ENCODE measurements around the gene BRAT1. TPM values are rescaled to one million over a fixed set of nuclear protein-coding genes. Genes with fewer than 3 reads are reported as not detected.

BRAT1 gene
- total and polyA plus RNA-seq, 2 experiments from 2014 or later, result 32.5 to 76.8 TPM

- Mint-ChIP-seq H3K27ac (no peak overlapping the region), H3K4me3 (no peak overlapping the region), H3K9me3 (no peaks in the 10 kb centered on the region), H3K4me1 (peaks cover 18% of the 10 kb centered on the region), H3K27me3 (ENCODE audit: insufficient read depth, low read depth, poor library complexity) (peaks cover 14% of the 10 kb centered on the region), H3K36me3 (ENCODE audit: low read depth) (no peaks in the 10 kb centered on the region)
- Histone ChIP-seq H3K79me2 (replicated peaks; ENCODE audit: insufficient read depth) (no peaks in the 10 kb centered on the region), H3K4me1 (ENCODE audit: insufficient read depth) (peaks cover 6% of the 10 kb centered on the region), H3K9me2 (ENCODE audit: insufficient read depth) (peaks cover 9% of the 10 kb centered on the region; the same call in 1 of the 2 replicates), H3K4me3 (no peak overlapping the region), H4K20me1 (replicated peaks; ENCODE audit: insufficient read depth) (no peaks in the 10 kb centered on the region), H3K36me3 (ENCODE audit: insufficient read depth) (no peaks in the 10 kb centered on the region), H2AFZ (no peak overlapping the region), H3F3A (replicated peaks; ENCODE audit: low read depth) (0 out of 2 replicates have a peak, but pooled peaks cover 8% of the 10 kb centered on the region), H3K27me3 (ENCODE audit: insufficient read depth) (no peaks in the 10 kb centered on the region), H3K4me2 (no peak overlapping the region), H3K27ac (ENCODE audit: low read depth) (no peak overlapping the region)
- no peak for TF ChIP-seq EZH2phosphoT487 (IDR thresholded peaks at IDR 0.05; ENCODE audit: unreplicated experiment)
- TF ChIP-seq REST (IDR thresholded peaks at IDR 0.05; ENCODE audit: unreplicated experiment), result no peak
- TF ChIP-seq ZNF114 (CRISPR knock-in tag; IDR thresholded peaks at IDR 0.05), result no peak
- TF ChIP-seq CTCF (conservative IDR thresholded peaks at IDR 0.05; ENCODE audit: low read depth in 2 of 2), result no peak
- no peak for TF ChIP-seq POLR2AphosphoS5 (IDR thresholded peaks at IDR 0.05; ENCODE audit: low read depth)
- no peak for TF ChIP-seq JUNB (IDR thresholded peaks at IDR 0.05; ENCODE audit: unreplicated experiment)
- TF ChIP-seq EZH2 (IDR thresholded peaks at IDR 0.05; ENCODE audit: low read depth, unreplicated experiment), result no peak
- TF ChIP-seq ETS1 (IDR thresholded peaks at IDR 0.05), result no peak
- no peak for TF ChIP-seq STAT1 (IDR thresholded peaks at IDR 0.05; ENCODE audit: unreplicated experiment)
- TF ChIP-seq CREB1 (CRISPR knock-in tag; IDR thresholded peaks at IDR 0.05; ENCODE audit: low read depth), result no peak
- TF ChIP-seq ZNF331 (CRISPR knock-in tag; IDR thresholded peaks at IDR 0.05; ENCODE audit: low read depth), result no peak
- TF ChIP-seq ZNF462 (CRISPR knock-in tag; IDR thresholded peaks at IDR 0.05), result no peak
- no peak for TF ChIP-seq NANOG (IDR thresholded peaks at IDR 0.05; ENCODE audit: borderline replicate concordance)
- ATAC-seq (no peak), DNase-seq (ENCODE audit: low spot score) (no peak)
Observed at GRCh38 chr7:2512179-2512661, 43.1 kb downstream of the BRAT1 start.
